Left colon (tissue), 2 donors: ENCODE measurements around the gene ACAP3. TPM values are rescaled to one million over a fixed set of nuclear protein-coding genes. Genes with fewer than 3 reads are reported as not detected.

Experiments
- ATAC-seq: fragments of 200-7000 bp; cut with Tn5 transposase; one replicate; pipeline ENCODE4 v1.9.1; 2020; ENCODE audit warnings: mild to moderate bottlenecking, moderate library complexity
- DNase-seq, 2 donors: peaks; one replicate each; pipeline ENCODE4 v3.0.0-alpha.2; 2020
- intact Hi-C, 2 donors: fragments of 100-400 bp; cut with DNase I in 1 of 2; cut with micrococcal nuclease in 1 of 2; formaldehyde crosslinking; loops; one replicate each; pipeline versions ENCODE4 v1.11.2 to v1.14.0; 2022; cut with DNase I, micrococcal nuclease
- total RNA-seq, 2 donors: library from RNA; stranded (reverse); fragmentation: NEBNext Ultra II Directional; extraction: Animal tissue kit (Norgen Biotek cat#: 25700); gene quantifications; one replicate each; pipeline ENCODE4 v1.2.1, GENCODE V29; 2021
- donor health status: DM: no; HTN: no; CAD: no.
- donor health status: DM: yes; HTN: yes; CAD: no.

Gene ACAP3
- total RNA-seq, 2 donors from 2014 or later = 49.2 to 58.7 TPM

GRCh38 chr1:1293263-1294249 is 14.2 kb downstream of the ACAP3 start:
- intact Hi-C loops = loop anchor here (5.0 kb wide), 2 partner anchors 171 to 176 kb away; partner anchors contain the start of gene C1orf159 (in 1 of the 2)
- ATAC-seq (no peak), DNase-seq (no peak)

- intact Hi-C loops = loop anchor here (5.0 kb wide), 2 partner anchors 171 to 176 kb away; partner anchors contain the start of gene C1orf159 (in 1 of the 2)
- ATAC-seq (no peak), DNase-seq (no peak)
These were observed 14.9 kb downstream of the ACAP3 start for GRCh38 chr1:1292851-1293250.

GRCh38 chr1:1292442-1292779 is 15.3 kb downstream of the ACAP3 start:
- no peak for ATAC-seq
- intact Hi-C loops = loop anchor here (5.0 kb wide), 2 partner anchors 170 to 175 kb away; partner anchors contain the start of gene C1orf159 (in 1 of the 2)
- no peak for DNase-seq

GRCh38 chr1:1291548-1292441 is 15.9 kb downstream of the ACAP3 start:
- intact Hi-C loops = loop anchor here (5.0 kb wide), 2 partner anchors 169 to 174 kb away; partner anchors contain the start of gene C1orf159 (in 1 of the 2)
- DNase-seq = peak; percentile 74 to 90
- peak; percentile 86 for ATAC-seq

- intact Hi-C loops = loop anchor here (5.0 kb wide), 2 partner anchors 169 to 174 kb away; partner anchors contain the start of gene C1orf159 (in 1 of the 2)
- DNase-seq = peak in 1 of 2 donors; percentile 63
- peak; percentile 65 for ATAC-seq
These were observed 16.7 kb downstream of the ACAP3 start for GRCh38 chr1:1291023-1291528.

- peak in 1 of 2 donors; percentile 82 for DNase-seq
- intact Hi-C loops = loop anchor here (5.0 kb wide), 2 partner anchors 168 to 173 kb away; partner anchors contain the start of gene C1orf159 (in 1 of the 2)
- peak; percentile 55 for ATAC-seq
These were observed 17.4 kb downstream of the ACAP3 start for GRCh38 chr1:1290238-1290731.

- ATAC-seq = no peak
These were observed 20.2 kb downstream of the ACAP3 start for GRCh38 chr1:1287288-1288110.

GRCh38 chr1:1286313-1287261 is 21.1 kb downstream of the ACAP3 start:
- peak in 1 of 2 donors; percentile 21 for DNase-seq
- intact Hi-C loops = no loop called here
- no peak for ATAC-seq

More at GRCh38 chr1:1287288-1288110, 20.2 kb downstream of the ACAP3 start:
- intact Hi-C loops = no loop called here
- no peak for DNase-seq

- peak; percentile 58 for ATAC-seq
- intact Hi-C loops = no loop called here
- peak; percentile 44 to 62 for DNase-seq
These were observed 22.0 kb downstream of the ACAP3 start for GRCh38 chr1:1285611-1286311.

GRCh38 chr1:1285102-1285571 is 22.6 kb downstream of the ACAP3 start:
- ATAC-seq = no peak
- intact Hi-C loops = no loop called here
- DNase-seq = no peak

GRCh38 chr1:1284221-1285101 is 23.3 kb downstream of the ACAP3 start:
- DNase-seq = peak in 1 of 2 donors; percentile 23
- intact Hi-C loops = no loop called here
- ATAC-seq = no peak

GRCh38 chr1:1283821-1284220 is 23.9 kb downstream of the ACAP3 start:
- DNase-seq = no peak
- ATAC-seq = no peak
- intact Hi-C loops = no loop called here

GRCh38 chr1:1282998-1283397 is 24.7 kb downstream of the ACAP3 start:
- intact Hi-C loops = no loop called here
- DNase-seq (no peak), ATAC-seq (no peak)

- ATAC-seq = peak; percentile 91
- DNase-seq = peak; percentile 92 to 93
- intact Hi-C loops = no loop called here
These were observed 26.0 kb downstream of the ACAP3 start for GRCh38 chr1:1281533-1282321.
